ENCODE data around the gene C18orf63. TPM values are rescaled to one million over a fixed set of nuclear protein-coding genes. Genes with fewer than 3 reads are reported as not detected.

C18orf63 gene
- total RNA-seq, 1 donor from 2014 or later: not detected

GRCh38 chr18:74294526-74294925, 21.1 kb upstream of the C18orf63 start:
- TF ChIP-seq CTCF (IDR thresholded peaks at IDR 0.05; ENCODE audit: partially characterized antibody, unreplicated experiment): no peak
- H3K9me3 Mint-ChIP-seq (ENCODE audit: unreplicated experiment): peaks cover 5% of the 10 kb centered on the region
- H3K36me3 Mint-ChIP-seq (ENCODE audit: unreplicated experiment): peaks cover 8% of the 10 kb centered on the region
- no peaks in the 10 kb centered on the region for H3K4me1 Mint-ChIP-seq (ENCODE audit: low read depth, unreplicated experiment)
- no peak overlapping the region for H3K4me3 Mint-ChIP-seq (ENCODE audit: unreplicated experiment)
- H3K27ac Mint-ChIP-seq (ENCODE audit: unreplicated experiment): no peak overlapping the region
- H3K27me3 Mint-ChIP-seq (ENCODE audit: unreplicated experiment): peaks cover 3% of the 10 kb centered on the region
- DNase-seq: no peak

GRCh38 chr18:74299162-74299561, 16.5 kb upstream of the C18orf63 start:
- peaks cover 4% of the 10 kb centered on the region for H3K36me3 Mint-ChIP-seq (ENCODE audit: unreplicated experiment)
- no peaks in the 10 kb centered on the region for H3K27me3 Mint-ChIP-seq (ENCODE audit: unreplicated experiment)
- no peaks in the 10 kb centered on the region for H3K9me3 Mint-ChIP-seq (ENCODE audit: unreplicated experiment)
- H3K4me1 Mint-ChIP-seq (ENCODE audit: low read depth, unreplicated experiment): no peaks in the 10 kb centered on the region
- no peak overlapping the region for H3K27ac Mint-ChIP-seq (ENCODE audit: unreplicated experiment)
- no peak for TF ChIP-seq CTCF (IDR thresholded peaks at IDR 0.05; ENCODE audit: partially characterized antibody, unreplicated experiment)
- DNase-seq: no peak
- no peak overlapping the region for H3K4me3 Mint-ChIP-seq (ENCODE audit: unreplicated experiment)

- H3K36me3 Mint-ChIP-seq (ENCODE audit: unreplicated experiment): peaks cover 4% of the 10 kb centered on the region
- no peaks in the 10 kb centered on the region for H3K27me3 Mint-ChIP-seq (ENCODE audit: unreplicated experiment)
- H3K27ac Mint-ChIP-seq (ENCODE audit: unreplicated experiment): no peak overlapping the region
- H3K4me1 Mint-ChIP-seq (ENCODE audit: low read depth, unreplicated experiment): no peaks in the 10 kb centered on the region
- no peak overlapping the region for H3K4me3 Mint-ChIP-seq (ENCODE audit: unreplicated experiment)
- no peak for DNase-seq
- TF ChIP-seq CTCF (IDR thresholded peaks at IDR 0.05; ENCODE audit: partially characterized antibody, unreplicated experiment): no peak
- no peaks in the 10 kb centered on the region for H3K9me3 Mint-ChIP-seq (ENCODE audit: unreplicated experiment)
These were observed 15.9 kb upstream of the C18orf63 start for GRCh38 chr18:74299746-74300145.

- DNase-seq: no peak
- peaks cover 1% of the 10 kb centered on the region for H3K36me3 Mint-ChIP-seq (ENCODE audit: unreplicated experiment)
- no peak overlapping the region for H3K4me3 Mint-ChIP-seq (ENCODE audit: unreplicated experiment)
- TF ChIP-seq CTCF (IDR thresholded peaks at IDR 0.05; ENCODE audit: partially characterized antibody, unreplicated experiment): no peak
- H3K27ac Mint-ChIP-seq (ENCODE audit: unreplicated experiment): no peak overlapping the region
- no peaks in the 10 kb centered on the region for H3K4me1 Mint-ChIP-seq (ENCODE audit: low read depth, unreplicated experiment)
- no peaks in the 10 kb centered on the region for H3K27me3 Mint-ChIP-seq (ENCODE audit: unreplicated experiment)
- H3K9me3 Mint-ChIP-seq (ENCODE audit: unreplicated experiment): no peaks in the 10 kb centered on the region
These were observed 12.3 kb upstream of the C18orf63 start for GRCh38 chr18:74303306-74303705.

- no peak for DNase-seq
- H3K27ac Mint-ChIP-seq (ENCODE audit: unreplicated experiment): no peak overlapping the region
- no peaks in the 10 kb centered on the region for H3K9me3 Mint-ChIP-seq (ENCODE audit: unreplicated experiment)
- H3K4me3 Mint-ChIP-seq (ENCODE audit: unreplicated experiment): no peak overlapping the region
- H3K36me3 Mint-ChIP-seq (ENCODE audit: unreplicated experiment): no peaks in the 10 kb centered on the region
- TF ChIP-seq CTCF (IDR thresholded peaks at IDR 0.05; ENCODE audit: partially characterized antibody, unreplicated experiment): no peak
- H3K27me3 Mint-ChIP-seq (ENCODE audit: unreplicated experiment): no peaks in the 10 kb centered on the region
- no peaks in the 10 kb centered on the region for H3K4me1 Mint-ChIP-seq (ENCODE audit: low read depth, unreplicated experiment)
These were observed 11.7 kb upstream of the C18orf63 start for GRCh38 chr18:74303936-74304335.

All from glutamatergic neuron (in vitro differentiated cells).